CD4-positive, alpha-beta T cell (primary cell): Measurements from ENCODE around the gene CTIF. TPM values are rescaled to one million over a fixed set of nuclear protein-coding genes. Genes with fewer than 3 reads are reported as not detected.

Experiments used
- ATAC-seq: fragments of 200-7000 bp; cut with Tn5 transposase; one replicate; pipeline ENCODE4 v1.10.0; 2022; ENCODE audit warnings: mild to moderate bottlenecking; ENCODE audit not compliant: poor library complexity
- CTCF ChIA-PET: fragments of 350-600 bp; sonication (Branson Sonifier 250); formaldehyde crosslinking; loops from one replicate; lab custom pipeline; 2021; ENCODE audit warnings: antibody characterized with exemption, inconsistent platforms; lab: Charles Lee
- POLR2A ChIA-PET: fragments of 350-600 bp; sonication (Branson Sonifier 250); formaldehyde crosslinking; loops from one replicate; lab custom pipeline; 2021; ENCODE audit warnings: antibody characterized with exemption, inconsistent platforms; lab: Charles Lee
- DNase-seq, 14 experiments: peaks; one replicate each; pipeline ENCODE4 v3.0.0-alpha.2; 2013 to 2020; ENCODE audit warnings: mixed read lengths in 2 of 14
- H3K27ac ChIP-seq, 2 donors: one replicate each; pipeline versions ENCODE4 v1.5.1 to v1.7.0; 2013; ENCODE audit warnings: low read length in 2 of 2, low read depth in 1 of 2, mild to moderate bottlenecking in 1 of 2
- H3K27me3 ChIP-seq, 2 experiments: 1 replicate in 1 of 2; 2 replicates in 1 of 2; pipeline versions ENCODE4 v1.6.1 to v1.7.0; 2013; ENCODE audit warnings: low read length in 2 of 2, control low read depth in 1 of 2, mild to moderate bottlenecking in 1 of 2, moderate library complexity in 1 of 2; ENCODE audit not compliant: insufficient read depth in 2 of 2, control insufficient read depth in 1 of 2
- H3K36me3 ChIP-seq: one replicate; pipeline ENCODE4 v1.6.1; 2013; ENCODE audit warnings: low read length, control low read depth; ENCODE audit not compliant: insufficient read depth
- H3K4me1 ChIP-seq: one replicate; pipeline ENCODE4 v1.6.1; 2013; ENCODE audit warnings: low read length, control low read depth; ENCODE audit not compliant: insufficient read depth
- H3K4me3 ChIP-seq: one replicate; pipeline ENCODE4 v1.5.1; 2013; ENCODE audit warnings: mild to moderate bottlenecking, low read length, moderate library complexity
- H3K9me3 ChIP-seq, 2 experiments: 1 replicate in 1 of 2; 2 replicates in 1 of 2; pipeline versions ENCODE4 v1.6.1 to v1.7.0; 2013; ENCODE audit warnings: low read length in 2 of 2, mild to moderate bottlenecking in 2 of 2, control low read depth in 1 of 2, moderate library complexity in 1 of 2; ENCODE audit not compliant: control insufficient read depth in 1 of 2, insufficient read depth in 1 of 2
- H3K27ac Mint-ChIP-seq: one replicate; pipeline ENCODE4 v1.8.0; 2020; ENCODE audit warnings: mixed read lengths
- H3K27me3 Mint-ChIP-seq: one replicate; pipeline ENCODE4 v1.8.0; 2021; ENCODE audit warnings: mixed read lengths
- H3K36me3 Mint-ChIP-seq: one replicate; pipeline ENCODE4 v1.8.0; 2021; ENCODE audit warnings: low read depth, mixed read lengths
- H3K4me1 Mint-ChIP-seq: one replicate; pipeline ENCODE4 v1.8.0; 2021; ENCODE audit warnings: low read depth, mixed read lengths
- H3K4me3 Mint-ChIP-seq: one replicate; pipeline ENCODE4 v1.8.0; 2020; ENCODE audit warnings: mild to moderate bottlenecking, mixed read lengths
- H3K9me3 Mint-ChIP-seq: one replicate; pipeline ENCODE4 v1.8.0; 2020; ENCODE audit warnings: mixed read lengths
- CTCF ChIP-seq: fragments of 200-600 bp; IDR thresholded peaks from one replicate; pipeline ENCODE4 v1.8.0; 2022; ENCODE audit warnings: antibody characterized with exemption, mild to moderate bottlenecking
- intact Hi-C, 2 experiments: fragments of 100-400 bp; cut with DNase I in 1 of 2; cut with micrococcal nuclease in 1 of 2; formaldehyde crosslinking; loops; one replicate each; pipeline versions ENCODE4 v1.15.1 to v1.9.0; 2023 to 2025; cut with DNase I, micrococcal nuclease
- total RNA-seq, 174 experiments: library from RNA in 2 of 174; stranded (reverse) in 2 of 174; gene quantifications; one replicate each; pipeline ENCODE4 v1.2.3 and lab custom pipeline; 2021 to 2026

The CTIF gene
- total RNA-seq, 2 experiments from 2014 or later = 1.1 to 2.9 TPM

GRCh38 chr18:48534364-48534763 lies 4.5 kb upstream of the CTIF start:
- DNase-seq (no peak), ATAC-seq (no peak)
- H3K27me3 Mint-ChIP-seq = peaks cover 25% of the 10 kb centered on the region
- intact Hi-C loops = loop anchor here in 1 of 2 experiments (10.0 kb wide), 1 partner anchor 950 kb away; the partner anchor contains the start of gene C18orf32
- peaks cover 8% of the 10 kb centered on the region for H3K4me1 ChIP-seq
- no peak for TF ChIP-seq CTCF
- H3K4me1 Mint-ChIP-seq = no peaks in the 10 kb centered on the region
- H3K4me3 Mint-ChIP-seq = no peak overlapping the region
- no peaks in the 10 kb centered on the region for H3K36me3 Mint-ChIP-seq
- H3K36me3 ChIP-seq = no peaks in the 10 kb centered on the region
- no peaks in the 10 kb centered on the region for H3K9me3 Mint-ChIP-seq
- peaks cover 0 to 3% of the 10 kb centered on the region in 2 experiments for H3K9me3 ChIP-seq
- no peak overlapping the region for H3K27ac ChIP-seq
- CTCF ChIA-PET = no interaction called here
- POLR2A ChIA-PET = no interaction called here
- no peaks in the 10 kb centered on the region for H3K27me3 ChIP-seq
- no peak overlapping the region for H3K4me3 ChIP-seq
- no peak overlapping the region for H3K27ac Mint-ChIP-seq

GRCh38 chr18:48535956-48536355 lies 2.9 kb upstream of the CTIF start:
- DNase-seq (no peak), ATAC-seq (no peak)
- Mint-ChIP-seq H3K36me3 (no peaks in the 10 kb centered on the region), H3K4me3 (no peak overlapping the region), H3K4me1 (no peaks in the 10 kb centered on the region), H3K9me3 (no peaks in the 10 kb centered on the region), H3K27me3 (peaks cover 22% of the 10 kb centered on the region), H3K27ac (no peak overlapping the region)
- POLR2A ChIA-PET = no interaction called here
- CTCF ChIA-PET = no interaction called here
- H3K36me3 ChIP-seq = no peaks in the 10 kb centered on the region
- peaks cover 20% of the 10 kb centered on the region for H3K4me1 ChIP-seq
- H3K4me3 ChIP-seq = no peak overlapping the region
- intact Hi-C loops = loop anchor here in 1 of 2 experiments (5.0 to 10.0 kb wide), 2 partner anchors 949 to 1841 kb away; partner anchors contain the start of genes C18orf32 and SKA1
- H3K9me3 ChIP-seq = peaks cover 0 to 3% of the 10 kb centered on the region in 2 experiments
- TF ChIP-seq CTCF = no peak
- H3K27ac ChIP-seq = no peak overlapping the region
- peaks cover 3 to 4% of the 10 kb centered on the region in 2 experiments for H3K27me3 ChIP-seq

GRCh38 chr18:48536516-48536915 lies 2.3 kb upstream of the CTIF start:
- CTCF ChIA-PET = no interaction called here
- H3K4me1 Mint-ChIP-seq = peaks cover 3% of the 10 kb centered on the region

More at GRCh38 chr18:48536516-48536915, 2.3 kb upstream of the CTIF start:
- TF ChIP-seq CTCF = no peak
- H3K9me3 ChIP-seq = peaks cover 0 to 3% of the 10 kb centered on the region in 2 experiments
- H3K4me1 ChIP-seq = peaks cover 24% of the 10 kb centered on the region
- POLR2A ChIA-PET = no interaction called here
- DNase-seq = no peak
- no peak for ATAC-seq
- Mint-ChIP-seq H3K9me3 (no peaks in the 10 kb centered on the region), H3K36me3 (no peaks in the 10 kb centered on the region), H3K4me3 (peak overlapping the region; percentile 20), H3K27me3 (peaks cover 24% of the 10 kb centered on the region), H3K27ac (no peak overlapping the region)
- intact Hi-C loops = loop anchor here in 1 of 2 experiments (5.0 to 10.0 kb wide), 2 partner anchors 948 to 1841 kb away; partner anchors contain the start of genes C18orf32 and SKA1
- H3K27me3 ChIP-seq = peaks cover 3 to 7% of the 10 kb centered on the region in 2 experiments
- H3K36me3 ChIP-seq = no peaks in the 10 kb centered on the region
- H3K27ac ChIP-seq = no peak overlapping the region
- no peak overlapping the region for H3K4me3 ChIP-seq
